DMS114 treated with DMSO at 0.1 percent for 48 hours (cell line): Measurements from ENCODE around the gene STK32B.
"Not testable (repeated sequence)": the region's sequence is repeated elsewhere in the genome, so short reads cannot be mapped to it uniquely, and the experiment has no call there.

ENCODE experiments used
- DNase-seq: peaks from one replicate; lab custom pipeline; 2025; ENCODE audit not compliant: unreplicated experiment; lab: John Stamatoyannopoulos, UW

STK32B gene

GRCh38 chr4:5156682-5157081, 105.4 kb downstream of the STK32B start:
- no peak for DNase-seq

DNA sequence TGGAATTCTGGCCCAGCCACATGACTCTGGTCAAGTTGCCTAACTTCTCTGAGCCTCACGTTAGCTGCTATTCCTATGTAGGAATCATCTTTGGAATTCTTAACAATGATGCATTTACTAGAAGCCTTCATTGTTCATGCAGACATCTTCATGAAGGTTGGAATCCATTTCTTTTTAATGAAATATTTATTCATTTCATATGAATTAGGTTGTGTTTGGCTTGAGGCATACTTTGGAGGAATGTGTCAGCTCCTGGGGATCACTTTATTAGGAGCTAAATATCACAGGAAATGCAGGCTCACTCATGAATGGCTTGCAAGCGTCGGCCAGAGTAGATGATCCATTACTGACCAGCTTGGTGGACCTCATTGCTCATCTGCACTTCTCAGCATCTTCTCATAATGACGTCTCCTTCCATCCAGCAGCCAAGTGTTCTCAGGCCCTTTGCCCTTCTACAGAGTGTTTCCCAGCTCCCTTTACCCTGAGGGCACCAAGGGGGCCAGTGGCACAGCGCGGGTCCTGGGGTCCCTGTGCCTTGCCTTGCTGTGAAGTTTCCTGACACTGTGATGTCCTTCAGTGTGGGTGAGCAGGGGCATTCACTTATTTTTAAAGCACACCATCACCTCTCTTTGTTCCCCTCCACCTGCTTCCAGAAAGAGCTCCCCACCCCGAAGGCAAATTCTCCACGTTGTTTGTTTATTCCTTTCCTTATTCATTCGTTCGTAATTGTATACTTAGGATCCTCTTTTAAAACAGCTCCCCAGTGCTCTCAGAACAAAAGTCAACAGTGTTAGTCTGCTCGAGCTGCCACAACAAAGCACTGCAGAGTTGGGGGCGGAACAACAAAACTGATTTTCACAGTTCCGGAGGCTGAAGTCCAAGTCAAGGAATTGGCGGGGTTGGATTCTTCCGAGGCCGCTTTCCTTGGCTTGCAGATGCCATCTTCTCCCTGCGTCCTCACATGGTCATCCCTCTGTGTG, 106.8 kb downstream of the STK32B start:
- DNase-seq, result no peak

GRCh38 chr4:5158825-5159224, 107.5 kb downstream of the STK32B start:
- no peak for DNase-seq

GRCh38 chr4:5160668-5161067, 109.4 kb downstream of the STK32B start:
- no peak for DNase-seq

GRCh38 chr4:5162909-5163508, 111.7 kb downstream of the STK32B start:
- DNase-seq, result no peak

DNA sequence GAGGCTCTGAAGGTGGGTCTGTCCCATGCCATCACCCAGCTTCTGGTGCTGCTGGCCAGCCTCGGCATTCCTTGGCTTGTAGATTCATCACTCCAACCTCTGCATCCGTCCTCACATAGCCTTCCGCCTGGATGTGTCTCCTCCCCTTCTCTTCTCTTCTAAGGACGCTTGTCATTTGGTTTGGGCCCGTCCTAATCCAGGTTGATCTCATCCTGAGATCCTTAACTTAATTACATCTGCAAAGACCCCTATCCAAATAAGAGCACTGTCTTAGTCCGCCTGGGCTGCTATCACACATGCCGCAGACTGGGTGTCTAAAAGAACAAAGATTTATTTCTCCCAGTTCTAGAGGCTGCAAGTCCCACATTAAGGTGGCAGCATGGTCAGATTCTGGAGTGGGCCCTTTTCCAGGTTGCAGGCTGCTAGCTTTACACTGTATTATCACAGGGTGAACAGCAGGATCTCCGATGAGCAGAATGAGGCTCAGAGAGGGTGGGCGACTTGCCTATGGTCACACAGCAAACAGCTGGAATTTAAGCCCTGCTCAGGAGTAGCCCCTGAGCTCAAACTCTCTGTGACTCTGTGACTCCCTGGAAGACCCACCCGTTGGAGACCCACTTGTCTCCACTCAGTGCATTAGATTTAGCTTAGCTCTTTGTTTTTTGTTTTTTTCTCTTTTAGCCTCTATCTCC, 113.1 kb downstream of the STK32B start:
- no peak for DNase-seq

DNA sequence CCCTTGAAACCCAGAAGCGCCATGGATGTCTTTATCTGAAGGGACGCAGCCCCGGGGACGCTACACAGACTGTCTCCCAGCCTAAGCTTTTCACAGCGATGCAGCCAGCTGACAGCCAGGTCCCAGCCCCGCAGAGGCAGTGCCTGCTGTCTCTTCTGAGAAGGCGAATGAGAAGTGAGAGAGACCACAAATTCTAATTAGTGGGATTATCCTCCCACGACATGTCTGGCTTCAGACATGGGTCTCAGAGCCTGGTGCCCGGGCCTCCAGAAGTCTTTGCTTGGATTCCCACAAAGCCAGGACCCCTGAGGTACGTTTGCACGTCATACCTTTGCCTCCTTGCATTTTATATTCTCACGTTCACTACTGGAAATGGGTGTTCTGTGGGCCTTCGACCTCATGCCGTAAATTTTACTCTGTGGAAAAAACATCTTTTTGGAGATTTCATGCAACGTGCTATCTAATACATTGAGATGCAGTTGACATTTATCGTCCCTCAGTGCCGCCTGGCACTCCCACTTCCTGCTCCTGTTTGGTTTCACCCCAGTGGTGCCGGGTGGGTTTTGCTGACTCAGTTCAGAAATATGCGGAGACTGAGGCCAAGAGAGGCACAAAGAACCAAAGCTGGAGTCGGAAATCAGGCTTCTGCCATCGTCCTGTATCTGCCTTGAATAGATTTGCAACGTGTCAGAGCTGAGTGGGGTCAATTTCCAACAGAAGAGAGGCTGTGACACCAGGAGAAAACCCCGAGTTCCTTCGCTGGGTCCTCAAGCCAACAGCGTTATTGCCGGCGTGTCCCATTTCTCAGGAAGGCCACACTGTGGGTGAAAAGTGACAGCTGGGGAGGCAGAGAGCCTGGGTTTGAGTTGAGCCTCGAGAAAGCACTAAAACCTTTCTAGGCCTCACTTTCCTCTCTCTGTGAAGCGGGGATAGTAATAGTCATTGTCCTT, 114.4 kb downstream of the STK32B start:
- DNase-seq, result no peak

DNA sequence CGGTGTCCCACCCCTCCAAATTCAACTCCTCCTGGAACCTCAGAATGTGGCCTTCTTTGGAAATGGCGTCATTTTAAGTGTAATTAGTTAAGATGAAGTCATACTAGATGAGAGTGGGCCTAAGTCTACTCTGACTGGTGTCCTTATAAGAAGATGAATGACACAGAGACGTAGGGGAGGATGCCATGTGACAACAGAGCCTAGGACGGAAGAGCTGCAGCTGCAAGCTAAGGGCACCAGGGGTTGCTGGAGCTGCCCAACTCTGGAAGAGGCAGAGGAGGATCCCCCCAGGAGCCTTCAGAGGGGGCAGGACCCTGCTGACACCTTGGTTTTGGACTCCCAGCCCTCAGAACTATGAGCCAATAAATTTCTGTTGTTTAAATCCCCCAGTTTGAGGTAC, 115.1 kb downstream of the STK32B start:
- no peak for DNase-seq

- no peak for DNase-seq
Observed at GRCh38 chr4:5168891-5169290, 117.6 kb downstream of the STK32B start.

DNA sequence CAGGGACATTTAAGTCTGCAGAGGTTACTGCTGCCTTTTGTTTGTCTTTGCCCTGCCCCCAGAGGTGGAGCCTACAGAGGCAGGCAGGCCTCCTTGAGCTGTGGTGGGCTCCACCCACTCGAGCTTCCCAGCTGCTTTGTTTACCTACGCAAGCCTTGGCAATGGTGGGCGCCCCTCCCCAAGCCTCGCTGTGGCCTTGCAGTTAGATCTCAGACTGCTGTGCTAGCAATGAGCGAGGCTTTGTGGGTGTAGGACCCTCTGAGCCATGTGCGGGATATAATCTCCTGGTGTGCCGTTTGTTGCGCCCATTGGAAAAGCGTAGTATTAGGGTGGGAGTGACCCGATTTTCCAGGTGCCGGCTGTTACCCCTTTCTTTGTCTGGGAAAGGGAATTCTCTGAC, 124.6 kb downstream of the STK32B start:
- DNase-seq, result not testable (repeated sequence)

DNA sequence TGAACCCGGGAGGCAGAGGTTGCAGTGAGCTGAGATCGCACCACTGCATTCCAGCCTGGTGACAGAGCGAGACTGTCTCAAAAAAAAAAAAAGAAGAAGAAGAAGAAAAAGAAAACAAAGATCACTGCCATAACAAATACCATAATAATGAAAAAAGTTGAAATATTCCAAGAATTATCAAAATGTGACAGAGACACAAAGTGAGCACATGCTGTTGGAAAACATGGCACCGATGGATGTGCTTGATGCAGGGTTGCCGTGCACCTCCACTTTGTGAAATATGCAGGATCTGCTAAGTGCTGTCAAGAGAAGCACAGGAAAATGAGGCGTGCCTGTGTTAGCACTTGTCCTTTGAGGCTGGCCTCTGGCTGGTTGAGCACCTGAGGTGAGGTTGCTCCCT, 133.3 kb downstream of the STK32B start:
- DNase-seq, result no peak

- DNase-seq, result no peak
Observed at GRCh38 chr4:5185551-5185950, 134.3 kb downstream of the STK32B start.

DNA sequence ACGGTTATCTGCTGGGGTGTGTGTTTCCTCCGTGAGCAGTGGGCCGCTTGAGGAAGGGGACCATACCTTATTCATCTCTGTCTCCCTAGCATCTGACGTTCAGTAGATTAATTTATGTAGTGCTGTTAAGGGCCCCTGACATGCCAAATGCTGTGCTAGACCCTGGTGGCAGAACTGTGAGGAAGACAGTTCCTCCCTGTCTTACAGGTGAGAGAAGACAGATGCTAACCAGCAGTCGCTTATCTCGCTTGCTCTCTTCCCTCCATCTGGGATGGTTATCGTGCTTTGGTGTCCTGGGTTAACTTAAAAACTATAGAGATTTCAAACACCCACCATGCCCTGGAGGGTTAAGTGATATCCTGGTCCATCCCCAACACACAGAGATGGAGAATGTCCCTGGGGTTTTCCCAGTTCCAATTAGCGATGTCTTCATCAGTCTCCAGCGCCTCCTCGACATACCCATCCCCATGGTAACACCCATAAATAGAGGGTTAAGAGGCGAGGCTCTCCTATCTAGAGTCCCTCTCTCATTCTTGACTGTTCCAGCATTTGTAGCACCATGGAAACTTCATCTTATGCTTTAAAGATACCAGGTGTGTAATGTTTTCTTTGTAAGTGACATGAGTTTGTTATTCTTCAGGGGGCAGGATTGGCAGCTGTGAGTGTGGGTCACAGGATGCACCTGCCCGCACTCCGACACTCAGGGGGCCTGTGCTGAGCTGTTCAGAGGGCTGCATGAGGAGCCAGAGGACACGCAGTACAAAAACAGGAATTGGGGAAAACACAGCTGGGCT, 135.2 kb downstream of the STK32B start:
- DNase-seq, result no peak

DNA sequence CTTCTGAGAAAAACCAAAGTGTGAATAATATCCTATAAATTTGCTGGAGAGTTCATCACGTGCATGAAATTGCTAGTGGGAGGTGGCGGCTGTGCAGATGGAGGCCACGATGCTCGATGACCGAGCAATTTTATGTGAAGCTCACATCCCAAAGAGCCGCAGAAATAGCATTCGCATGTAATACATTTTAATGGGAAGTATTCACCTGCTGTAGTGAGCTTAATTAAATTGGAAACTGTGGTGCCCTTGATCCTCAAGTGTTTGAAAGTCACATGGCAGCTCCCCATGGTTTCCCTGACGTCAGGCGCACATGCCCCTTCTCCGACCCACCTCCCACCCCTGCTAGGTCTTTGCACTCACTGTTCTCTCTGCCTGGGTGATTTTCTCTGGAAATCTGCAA, 136.8 kb downstream of the STK32B start:
- DNase-seq, result no peak

- DNase-seq, result no peak
Observed at GRCh38 chr4:5191831-5192230, 140.6 kb downstream of the STK32B start.

- no peak for DNase-seq
Observed at GRCh38 chr4:5192271-5192670, 141.0 kb downstream of the STK32B start.

DNA sequence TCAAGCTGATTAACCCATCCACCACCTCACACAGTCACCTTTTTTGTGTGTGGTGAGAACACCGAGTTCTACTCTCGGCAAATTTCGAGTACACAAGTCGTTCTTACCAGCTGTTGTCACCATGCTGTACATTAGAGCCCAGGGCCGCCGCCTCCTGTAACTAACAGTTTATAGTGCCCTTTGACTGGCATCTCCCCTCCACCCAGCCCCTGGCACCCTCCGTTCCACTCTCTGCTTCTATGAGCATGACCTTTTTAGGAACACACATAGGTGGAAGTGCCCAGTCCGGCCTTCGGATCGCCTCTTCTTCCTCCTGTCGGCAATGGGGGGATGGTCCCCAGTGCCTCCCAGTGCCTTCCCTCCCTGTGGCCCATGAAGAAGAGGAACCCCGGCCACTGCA, 141.4 kb downstream of the STK32B start:
- no peak for DNase-seq

DNA sequence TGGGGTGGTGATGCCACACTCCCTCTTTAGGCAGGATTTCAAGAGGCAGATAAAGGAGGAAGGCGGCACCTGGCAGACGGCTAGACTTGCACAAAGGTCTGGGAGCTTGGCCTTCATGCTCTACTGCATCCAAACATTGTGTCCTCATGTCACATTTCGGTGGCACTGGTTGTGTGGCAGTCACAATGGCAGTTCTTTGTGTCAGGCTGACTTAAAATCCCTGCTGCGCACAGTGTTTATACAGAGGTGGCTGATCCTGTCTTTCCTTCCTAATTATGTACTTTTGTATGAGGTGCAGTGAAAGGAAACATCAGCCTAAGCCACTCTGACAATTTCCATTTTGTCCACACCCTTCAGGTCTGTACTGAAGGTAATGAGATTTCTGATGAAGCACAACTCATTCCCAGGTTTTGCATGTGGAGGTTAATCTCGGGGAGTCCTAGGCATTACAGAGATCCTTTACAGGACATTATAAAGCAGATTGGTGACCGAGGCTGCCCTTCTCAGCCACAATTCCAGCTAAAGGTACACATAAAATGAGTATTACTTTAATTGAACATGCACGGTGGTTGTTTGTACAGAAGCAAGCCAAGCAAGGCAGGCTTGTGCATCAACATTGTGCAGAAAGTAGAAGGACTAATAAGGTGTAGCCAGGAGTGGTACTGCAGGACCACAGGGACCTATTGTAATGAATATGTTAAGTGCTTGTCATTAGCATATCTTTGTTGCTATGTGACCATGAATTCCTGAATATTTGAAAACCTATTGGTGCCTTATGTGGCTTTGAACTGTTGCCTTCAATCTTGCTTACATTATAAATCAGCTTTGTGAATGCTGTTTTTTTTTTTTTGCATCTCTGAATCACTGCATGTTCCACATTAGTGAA, 147.6 kb downstream of the STK32B start:
- no peak for DNase-seq

DNA sequence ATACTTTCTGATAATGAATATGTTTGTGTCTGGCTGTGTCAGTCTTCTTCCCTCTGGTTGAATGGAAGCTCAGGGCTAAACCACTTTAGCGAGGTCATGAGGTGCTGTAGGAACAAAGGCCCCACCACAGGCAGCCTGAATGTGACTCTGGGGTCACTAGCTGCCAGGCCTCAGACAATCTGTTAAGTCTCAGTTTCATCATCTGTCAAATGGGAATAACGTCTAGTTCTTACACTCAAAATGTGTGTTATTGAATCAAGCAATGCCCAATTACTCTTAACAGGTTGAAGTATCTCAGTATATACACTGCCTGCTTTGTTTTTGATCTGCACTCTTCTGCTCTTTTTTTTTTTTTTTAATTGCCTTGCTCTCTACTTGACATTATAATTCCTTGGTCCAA, 148.6 kb downstream of the STK32B start:
- no peak for DNase-seq
